ENCODE results near the gene CSTPP1. TPM values are rescaled to one million over a fixed set of nuclear protein-coding genes. Genes with fewer than 3 reads are reported as not detected.

Gene CSTPP1
- total and polyA plus RNA-seq, 2 of the 8 experiments (the other 6 are each of a cell fraction or from before 2014, with no cell fraction given) = 24.2 to 28.7 TPM

DNA sequence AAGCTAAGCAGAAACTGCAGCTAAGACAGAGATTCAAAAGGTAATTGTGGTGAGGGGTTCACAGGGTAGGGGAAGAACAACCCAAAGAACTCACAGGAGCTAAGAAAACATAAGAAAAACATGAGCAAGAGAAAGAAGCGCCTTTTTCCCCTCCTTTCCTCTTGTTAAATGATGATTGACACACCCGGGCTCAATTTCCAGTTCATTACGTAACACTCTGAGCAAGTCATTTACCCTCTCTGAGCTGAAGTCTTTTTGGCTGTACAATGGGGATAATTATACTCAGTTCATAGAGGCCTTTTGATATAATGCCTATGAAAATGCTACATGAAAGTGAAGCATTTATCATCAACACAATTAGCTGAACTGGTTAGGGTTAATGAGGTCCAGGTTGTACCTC lies 35.4 kb upstream of the CSTPP1 start (continued):
- TF ChIP-seq CHD7 (IDR thresholded peaks at IDR 0.05; ENCODE audit: insufficient replicate concordance, low read length) (no peak), JUND (IDR thresholded peaks at IDR 0.05; ENCODE audit: low read length) (no peak), SIN3A (conservative IDR thresholded peaks at IDR 0.05 in 1 of 2, IDR thresholded peaks at IDR 0.05 in 1 of 2; ENCODE audit: low read depth in 1 of 2, low read length in 2 of 2) (no peak), BCL11A (IDR thresholded peaks at IDR 0.05; ENCODE audit: low read depth in 2 of 2, low read length in 2 of 2) (no peak)
